ENCODE data around the gene SLC17A4. TPM values are rescaled to one million over a fixed set of nuclear protein-coding genes. Genes with fewer than 3 reads are reported as not detected.

Gene SLC17A4
- total and polyA plus RNA-seq, 10 of the 15 experiments (the other 5 are each of a cell fraction or from before 2014, with no cell fraction given): not detected

DNA sequence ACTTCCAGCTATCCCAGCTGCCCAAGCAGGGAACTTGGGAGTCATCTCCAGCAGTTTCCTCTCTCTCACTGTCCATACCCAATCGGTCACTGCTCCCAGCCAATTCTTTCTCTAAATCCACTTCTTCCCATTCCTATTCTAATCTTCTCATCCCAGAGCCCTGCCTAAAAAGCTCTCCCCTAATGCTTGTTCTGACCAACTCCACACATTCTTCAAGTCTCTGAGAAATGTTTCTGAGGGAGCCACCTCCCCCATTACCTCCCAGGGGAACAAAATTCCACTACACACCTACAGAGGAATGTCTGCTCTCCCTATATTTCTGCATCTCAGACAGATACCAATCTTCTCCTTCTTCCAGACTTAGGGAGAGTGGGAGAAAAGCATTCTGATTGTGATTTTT, 14.0 kb downstream of the SLC17A4 start:
- ChIA-PET SMC1A (ENCODE audit: uncharacterized antibody, unreplicated experiment) (no interaction called here), POLR2A (no interaction called here), CTCF (interaction anchor here (1.2 to 1.4 kb wide), 3 partner anchors 19 to 503 kb away, joined by 3 read pairs; no protein-coding TSS in a partner anchor), RAD21 (ENCODE audit: unreplicated experiment) (no interaction called here)
- no peak for TF ChIP-seq RB1 (IDR thresholded peaks at IDR 0.05; ENCODE audit: borderline replicate concordance)
- Histone ChIP-seq H3K79me2 (ENCODE audit: control insufficient read depth, insufficient read depth, low read length) (no peaks in the 10 kb centered on the region), H3K4me3 (no peak overlapping the region), H3K9me3 (replicated peaks; ENCODE audit: control insufficient read depth, insufficient read depth, low read length) (no peaks in the 10 kb centered on the region), H3K27me3 (replicated peaks in 1 of 2; ENCODE audit: control insufficient read depth in 2 of 2, insufficient read depth in 2 of 2, low read length in 1 of 2) (no peaks in the 10 kb centered on the region), H3K27ac (ENCODE audit: control insufficient read depth, insufficient read depth) (no peak overlapping the region), H4K20me1 (ENCODE audit: control insufficient read depth, insufficient read depth) (no peaks in the 10 kb centered on the region), H3K9ac (ENCODE audit: control insufficient read depth, insufficient read depth, low read length) (no peak overlapping the region), H3K4me2 (ENCODE audit: control insufficient read depth, insufficient read depth) (no peak overlapping the region), H2AFZ (ENCODE audit: control insufficient read depth, low read depth, low read length) (no peak overlapping the region), H3K4me1 (ENCODE audit: control insufficient read depth, insufficient read depth, low read length) (no peaks in the 10 kb centered on the region), H3K36me3 (ENCODE audit: control insufficient read depth in 2 of 2, insufficient read depth in 2 of 2, low read length in 1 of 2) (no peaks in the 10 kb centered on the region)
- ATAC-seq: no peak
- intact Hi-C loops (cut with micrococcal nuclease; ENCODE audit: unreplicated experiment): no loop called here
- no peak for DNase-seq (ENCODE audit: low read depth, low spot score)
- in situ Hi-C loops (cut with MboI): no loop called here
- 0% methylated on average over 1 of the region's 1 CpG for WGBS (ENCODE audit: insufficient coverage, insufficient replicate concordance, low lambda C conversion rate, missing lambda C conversion rate)
- no TSS peak for BruUV-seq (replicated peaks)
- FAIRE-seq: no peak

DNA sequence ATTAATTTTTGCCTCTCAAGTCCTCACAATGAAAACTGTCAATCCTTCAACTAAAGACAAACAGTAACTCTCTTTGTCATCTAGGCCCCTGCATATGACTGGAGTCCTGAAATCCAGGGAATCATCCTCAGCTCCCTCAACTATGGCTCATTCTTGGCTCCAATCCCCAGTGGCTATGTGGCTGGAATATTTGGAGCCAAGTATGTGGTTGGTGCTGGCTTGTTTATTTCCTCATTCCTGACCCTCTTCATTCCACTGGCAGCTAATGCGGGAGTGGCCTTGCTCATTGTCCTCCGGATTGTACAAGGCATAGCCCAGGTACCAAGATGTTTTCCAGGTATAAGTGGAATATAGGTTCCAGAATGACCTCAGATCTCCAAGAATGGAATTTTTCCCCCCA, 15.4 kb downstream of the SLC17A4 start:
- WGBS (ENCODE audit: insufficient coverage, insufficient replicate concordance, low lambda C conversion rate, missing lambda C conversion rate): 97% methylated on average over 2 of the region's 2 CpGs
- TF ChIP-seq RUNX3 (IDR thresholded peaks at IDR 0.05; ENCODE audit: low read length) (no peak), KDM1A (IDR thresholded peaks at IDR 0.05; ENCODE audit: borderline replicate concordance) (no peak), ETV6 (conservative IDR thresholded peaks at IDR 0.05 in 1 of 2, IDR thresholded peaks at IDR 0.05 in 1 of 2; ENCODE audit: borderline replicate concordance in 1 of 2, low read depth in 1 of 2) (no peak), YY1 (IDR thresholded peaks at IDR 0.05; ENCODE audit: low read depth, low read length) (no peak), DPF2 (IDR thresholded peaks at IDR 0.05) (no peak), KLF5 (IDR thresholded peaks at IDR 0.05; ENCODE audit: partially characterized antibody) (no peak), SMARCA5 (IDR thresholded peaks at IDR 0.05) (no peak), RCOR1 (conservative IDR thresholded peaks at IDR 0.05; ENCODE audit: low read depth, low read length) (no peak), PBX3 (IDR thresholded peaks at IDR 0.05; ENCODE audit: insufficient replicate concordance, low read depth, low read length) (no peak), MEF2B (IDR thresholded peaks at IDR 0.05; ENCODE audit: partially characterized antibody, poor library complexity, severe bottlenecking) (no peak), HDAC2 (IDR thresholded peaks at IDR 0.05) (no peak), ZNF622 (IDR thresholded peaks at IDR 0.05) (no peak), ASH2L (IDR thresholded peaks at IDR 0.05; ENCODE audit: borderline replicate concordance, low read depth) (no peak), CEBPB (IDR thresholded peaks at IDR 0.05; ENCODE audit: borderline replicate concordance in 1 of 2, low read depth in 2 of 2, low read length in 2 of 2) (no peak)
- TF ChIP-seq, protein P1, sequence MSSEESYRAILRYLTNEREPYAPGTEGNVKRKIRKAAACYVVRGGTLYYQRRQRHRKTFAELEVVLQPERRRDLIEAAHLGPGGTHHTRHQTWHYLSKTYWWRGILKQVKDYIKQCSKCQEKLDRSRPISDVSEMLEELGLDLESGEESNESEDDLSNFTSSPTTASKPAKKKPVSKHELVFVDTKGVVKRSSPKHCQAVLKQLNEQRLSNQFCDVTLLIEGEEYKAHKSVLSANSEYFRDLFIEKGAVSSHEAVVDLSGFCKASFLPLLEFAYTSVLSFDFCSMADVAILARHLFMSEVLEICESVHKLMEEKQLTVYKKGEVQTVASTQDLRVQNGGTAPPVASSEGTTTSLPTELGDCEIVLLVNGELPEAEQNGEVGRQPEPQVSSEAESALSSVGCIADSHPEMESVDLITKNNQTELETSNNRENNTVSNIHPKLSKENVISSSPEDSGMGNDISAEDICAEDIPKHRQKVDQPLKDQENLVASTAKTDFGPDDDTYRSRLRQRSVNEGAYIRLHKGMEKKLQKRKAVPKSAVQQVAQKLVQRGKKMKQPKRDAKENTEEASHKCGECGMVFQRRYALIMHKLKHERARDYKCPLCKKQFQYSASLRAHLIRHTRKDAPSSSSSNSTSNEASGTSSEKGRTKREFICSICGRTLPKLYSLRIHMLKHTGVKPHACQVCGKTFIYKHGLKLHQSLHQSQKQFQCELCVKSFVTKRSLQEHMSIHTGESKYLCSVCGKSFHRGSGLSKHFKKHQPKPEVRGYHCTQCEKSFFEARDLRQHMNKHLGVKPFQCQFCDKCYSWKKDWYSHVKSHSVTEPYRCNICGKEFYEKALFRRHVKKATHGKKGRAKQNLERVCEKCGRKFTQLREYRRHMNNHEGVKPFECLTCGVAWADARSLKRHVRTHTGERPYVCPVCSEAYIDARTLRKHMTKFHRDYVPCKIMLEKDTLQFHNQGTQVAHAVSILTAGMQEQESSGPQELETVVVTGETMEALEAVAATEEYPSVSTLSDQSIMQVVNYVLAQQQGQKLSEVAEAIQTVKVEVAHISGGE (CRISPR knock-in tag; IDR thresholded peaks at IDR 0.05): no peak

More for the DNA sequence above, 15.4 kb downstream of the SLC17A4 start:
- no peak overlapping the region for H3K9ac ChIP-seq (ENCODE audit: control insufficient read depth, insufficient read depth, low read length)
- DNase-seq (ENCODE audit: low read depth, low spot score) (no peak), FAIRE-seq (no peak), ATAC-seq (no peak)
- no peaks in the 10 kb centered on the region for H4K20me1 ChIP-seq (ENCODE audit: control insufficient read depth, insufficient read depth)
- H3K27me3 ChIP-seq (replicated peaks in 1 of 2; ENCODE audit: control insufficient read depth in 2 of 2, insufficient read depth in 2 of 2, low read length in 1 of 2): no peaks in the 10 kb centered on the region
- H3K4me2 ChIP-seq (ENCODE audit: control insufficient read depth, insufficient read depth): no peak overlapping the region
- H3K4me1 ChIP-seq (ENCODE audit: control insufficient read depth, insufficient read depth, low read length): no peaks in the 10 kb centered on the region
- no peaks in the 10 kb centered on the region for H3K36me3 ChIP-seq (ENCODE audit: control insufficient read depth in 2 of 2, insufficient read depth in 2 of 2, low read length in 1 of 2)
- no peak overlapping the region for H3K4me3 ChIP-seq
- no TSS peak for BruUV-seq (replicated peaks)
- ChIA-PET CTCF (no interaction called here), RAD21 (ENCODE audit: unreplicated experiment) (no interaction called here), SMC1A (ENCODE audit: uncharacterized antibody, unreplicated experiment) (no interaction called here), POLR2A (no interaction called here)
- no peak overlapping the region for H3K27ac ChIP-seq (ENCODE audit: control insufficient read depth, insufficient read depth)
- H3K79me2 ChIP-seq (ENCODE audit: control insufficient read depth, insufficient read depth, low read length): no peaks in the 10 kb centered on the region
- H2AFZ ChIP-seq (ENCODE audit: control insufficient read depth, low read depth, low read length): no peak overlapping the region
- intact Hi-C loops (cut with micrococcal nuclease; ENCODE audit: unreplicated experiment): no loop called here
- in situ Hi-C loops (cut with MboI): no loop called here
- no peaks in the 10 kb centered on the region for H3K9me3 ChIP-seq (replicated peaks; ENCODE audit: control insufficient read depth, insufficient read depth, low read length)

Measured in GM12878 (cell line).